Measurements from ENCODE around the gene FAM185A.
"Not testable (repeated sequence)": the region's sequence is repeated elsewhere in the genome, so short reads cannot be mapped to it uniquely, and the experiment has no call there.

The FAM185A gene

DNA sequence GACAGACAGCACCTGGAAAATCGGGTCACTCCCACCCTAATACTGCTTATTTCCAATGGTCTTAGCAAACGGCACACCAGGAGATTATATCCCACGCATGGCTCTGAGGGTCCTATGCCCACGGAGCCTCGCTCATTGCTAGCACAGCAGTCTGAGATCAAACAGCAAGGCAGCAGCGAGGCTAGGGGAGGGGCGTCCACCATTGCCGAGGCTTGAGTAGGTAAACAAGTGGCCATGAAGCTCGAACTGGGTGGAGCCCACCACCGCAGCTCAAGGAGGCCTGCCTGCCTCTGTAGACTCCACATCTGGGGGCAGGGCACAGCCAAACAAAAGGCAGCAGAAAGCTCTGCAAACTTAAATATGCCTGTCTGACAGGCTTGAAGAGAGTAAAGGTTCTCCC is 32.1 kb downstream of the FAM185A start:
- not testable (repeated sequence) for DNase-seq

GRCh38 chr7:102788770-102789169 is 40.0 kb downstream of the FAM185A start:
- not testable (repeated sequence) for DNase-seq

GRCh38 chr7:102790364-102791100 is 41.7 kb downstream of the FAM185A start:
- DNase-seq: not testable (repeated sequence)

DNA sequence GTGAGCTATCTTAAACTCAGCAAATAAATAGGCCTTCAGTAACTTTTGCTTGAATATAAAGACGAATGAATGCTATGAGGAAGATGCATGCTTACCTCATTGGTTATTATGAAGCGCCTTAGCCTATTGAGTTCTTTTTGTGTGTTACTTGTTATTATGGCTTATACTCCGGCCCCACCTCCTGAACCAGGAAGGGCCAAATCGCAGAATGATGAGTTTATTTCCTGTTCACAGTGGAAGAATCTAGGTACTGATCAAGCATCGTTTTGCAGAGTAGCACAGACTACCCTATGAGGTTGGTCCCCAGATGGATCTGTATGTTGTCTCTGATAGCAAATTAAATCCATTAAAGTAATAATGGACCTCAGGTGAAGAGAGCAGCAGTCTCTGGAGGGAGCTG is 42.6 kb downstream of the FAM185A start:
- DNase-seq: not testable (repeated sequence)

DNA sequence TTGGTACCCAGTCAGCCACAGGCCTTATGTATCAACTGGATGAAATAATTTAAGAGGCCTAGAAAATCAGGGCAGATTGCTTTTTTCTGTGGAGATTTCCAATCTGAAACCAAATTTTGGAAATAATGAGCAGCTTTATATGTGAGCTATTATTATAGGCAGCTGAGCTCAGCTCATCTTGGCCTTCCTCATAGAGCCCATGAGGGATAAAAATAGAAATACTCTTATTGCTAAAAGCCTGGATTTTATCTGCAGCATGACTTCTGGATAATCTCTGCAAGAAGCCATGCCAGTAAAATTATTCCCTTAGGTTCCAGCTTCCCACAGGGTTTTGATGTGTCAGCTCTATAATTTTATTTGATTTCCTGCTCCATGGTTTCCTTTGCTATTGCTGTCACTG is 43.0 kb downstream of the FAM185A start:
- DNase-seq: not testable (repeated sequence)

GRCh38 chr7:102794567-102794966 is 45.8 kb downstream of the FAM185A start:
- not testable (repeated sequence) for DNase-seq

DNA sequence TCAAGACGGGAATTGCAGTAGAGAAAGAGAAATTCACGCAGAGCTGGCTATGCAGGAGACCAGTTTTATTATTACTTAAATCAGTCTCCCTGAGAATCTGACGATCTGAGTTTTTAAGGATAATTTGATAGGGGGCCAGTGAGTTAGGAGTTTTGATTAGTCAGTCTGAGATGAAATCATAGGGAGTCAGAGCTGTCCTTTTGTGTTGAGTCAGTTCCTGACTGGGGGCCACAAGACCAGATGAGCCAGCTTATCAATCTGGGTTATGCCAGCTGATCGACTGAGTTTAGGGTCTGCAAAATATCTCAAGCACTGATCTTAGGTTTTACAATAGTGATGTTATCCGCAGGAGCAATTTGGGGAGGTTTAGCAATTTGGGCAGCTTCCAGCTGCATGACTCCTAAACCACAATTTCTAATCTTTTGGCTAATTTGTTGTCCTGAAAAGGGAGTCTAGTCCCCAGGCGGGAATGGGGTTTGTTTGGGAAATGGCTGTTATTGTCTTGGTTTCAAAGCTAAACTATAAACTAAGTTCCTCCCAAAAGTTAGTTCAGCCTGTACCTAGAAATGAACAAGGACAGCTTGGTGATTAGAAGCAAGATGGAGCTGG is 47.3 kb downstream of the FAM185A start:
- not testable (repeated sequence) for DNase-seq

DNA sequence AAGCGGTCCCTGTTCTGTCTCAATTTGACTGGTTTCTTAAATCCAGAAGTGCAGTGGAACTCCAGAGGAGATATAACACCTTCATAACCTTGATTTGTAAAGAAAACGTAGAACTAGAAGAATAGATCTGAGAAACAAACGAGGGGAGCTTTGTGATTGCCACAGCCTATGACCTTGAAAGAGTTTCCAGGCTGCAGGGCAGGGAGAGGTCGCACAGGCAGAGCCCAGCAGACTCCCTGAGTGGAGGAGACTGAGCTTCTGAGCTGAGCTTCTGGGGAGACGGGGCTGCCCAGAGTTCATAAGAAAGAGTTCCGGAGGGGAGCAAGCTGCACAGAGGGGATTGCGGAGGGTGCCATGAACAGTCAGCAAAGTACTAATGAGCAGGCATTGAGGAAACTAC is 57.8 kb downstream of the FAM185A start:
- DNase-seq: no peak

- no peak for DNase-seq
These were observed 62.1 kb downstream of the FAM185A start for GRCh38 chr7:102810916-102811315.

GRCh38 chr7:102811942-102812678 is 63.3 kb downstream of the FAM185A start:
- no peak for DNase-seq

DNA sequence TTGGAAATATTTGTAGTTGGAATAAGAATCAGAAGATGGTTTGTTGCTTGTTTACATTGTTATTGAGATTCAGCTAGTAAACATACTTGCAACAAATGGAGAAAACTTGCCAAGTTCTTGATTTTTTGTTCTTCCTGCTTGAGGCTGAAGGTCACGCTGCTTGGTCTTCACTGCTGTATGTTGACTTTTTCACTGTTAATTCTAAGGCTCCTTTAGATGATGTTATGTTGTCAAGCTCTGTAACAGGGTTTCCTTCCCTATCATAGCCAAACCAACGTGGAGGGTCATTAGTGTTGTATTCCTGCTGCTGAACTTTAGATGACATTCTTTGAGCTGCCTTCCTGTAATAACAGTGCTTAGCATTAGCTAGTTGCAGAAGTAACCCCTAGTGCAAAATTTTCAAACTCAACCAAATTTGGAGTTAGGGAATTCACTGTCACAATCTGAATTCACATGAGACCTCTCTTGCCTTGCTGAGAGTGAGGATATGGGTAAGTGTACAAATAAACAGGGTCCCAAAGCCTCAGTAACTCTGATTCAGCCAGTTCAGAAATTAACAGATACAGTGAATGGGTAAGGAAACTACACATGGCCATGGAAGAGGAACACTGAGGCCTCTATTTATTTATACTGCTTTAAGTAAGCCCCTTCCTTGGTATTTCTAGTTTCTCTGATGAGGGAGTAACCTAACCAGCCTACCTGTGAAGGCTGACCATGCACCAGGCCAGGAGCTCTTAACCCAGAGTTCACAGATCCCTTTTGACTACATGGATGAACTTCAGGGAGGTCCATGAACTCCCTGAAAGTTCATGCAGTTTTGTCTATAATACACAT is 64.6 kb downstream of the FAM185A start:
- no peak for DNase-seq

DNA sequence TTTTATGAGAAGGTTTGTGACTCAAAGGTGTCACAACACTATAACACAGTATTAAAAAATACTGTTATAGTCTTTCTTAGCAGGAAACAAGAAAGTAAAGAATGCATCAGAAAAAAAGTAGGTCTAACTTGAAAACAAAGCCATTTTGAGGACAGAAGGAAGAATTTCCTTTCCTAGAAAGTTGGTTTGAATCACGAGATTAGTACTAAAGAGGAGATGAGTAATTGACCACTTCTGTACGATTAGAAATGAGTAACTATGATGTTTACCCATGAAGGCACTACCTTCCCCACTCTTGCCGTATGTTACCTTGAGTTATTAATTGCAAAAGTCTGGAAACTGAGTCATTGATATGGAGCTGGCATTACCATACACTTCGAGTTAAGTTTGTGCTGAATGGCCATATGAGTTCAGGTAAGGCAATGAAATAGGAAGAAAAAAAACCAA is 65.2 kb downstream of the FAM185A start:
- DNase-seq: no peak

DNA sequence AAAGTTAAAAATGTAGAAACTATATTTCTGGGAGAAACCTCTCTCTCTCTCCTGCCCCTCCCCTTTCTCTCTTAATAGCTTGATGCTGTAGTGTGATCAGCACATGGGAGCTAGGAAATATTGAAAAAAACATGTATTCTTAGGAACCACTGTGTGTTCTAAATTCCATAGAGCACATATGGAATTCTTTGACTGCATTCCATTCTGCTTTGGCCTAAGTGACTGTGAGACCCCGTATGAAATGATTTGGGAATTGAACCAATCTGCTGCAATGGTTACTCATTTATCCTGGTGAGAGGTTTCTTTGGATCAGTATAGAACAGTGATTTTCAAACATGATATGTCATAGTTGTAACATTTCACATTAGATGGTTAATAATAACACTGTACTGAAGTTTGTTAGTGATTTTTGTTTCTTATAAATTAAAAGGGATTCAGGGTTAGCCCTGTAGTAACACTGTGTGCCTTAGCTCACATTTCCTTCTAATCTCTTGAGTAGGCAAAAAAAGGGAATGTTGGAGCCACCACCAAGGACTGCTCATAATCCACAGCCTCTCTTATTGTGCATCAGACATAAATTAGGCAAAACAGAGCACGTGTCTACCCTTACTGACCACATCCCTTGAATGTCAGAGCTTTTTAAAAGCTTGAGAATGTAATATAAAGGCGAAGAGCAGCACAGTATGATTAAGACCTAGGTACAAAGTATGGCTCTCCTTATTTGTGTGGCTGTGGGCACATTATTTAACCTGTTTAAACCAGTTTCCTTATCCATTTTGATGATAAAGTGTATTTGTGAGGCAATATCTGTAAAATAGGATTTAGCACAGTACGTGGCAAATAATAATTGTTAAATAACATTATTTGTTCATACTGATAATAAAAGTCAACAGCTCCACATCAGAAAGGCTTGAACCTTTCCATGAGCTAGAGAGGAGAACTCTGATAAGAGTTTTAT is 69.1 kb downstream of the FAM185A start:
- DNase-seq: no peak

- DNase-seq: no peak
These were observed 70.4 kb downstream of the FAM185A start for GRCh38 chr7:102819151-102819550.

DNA sequence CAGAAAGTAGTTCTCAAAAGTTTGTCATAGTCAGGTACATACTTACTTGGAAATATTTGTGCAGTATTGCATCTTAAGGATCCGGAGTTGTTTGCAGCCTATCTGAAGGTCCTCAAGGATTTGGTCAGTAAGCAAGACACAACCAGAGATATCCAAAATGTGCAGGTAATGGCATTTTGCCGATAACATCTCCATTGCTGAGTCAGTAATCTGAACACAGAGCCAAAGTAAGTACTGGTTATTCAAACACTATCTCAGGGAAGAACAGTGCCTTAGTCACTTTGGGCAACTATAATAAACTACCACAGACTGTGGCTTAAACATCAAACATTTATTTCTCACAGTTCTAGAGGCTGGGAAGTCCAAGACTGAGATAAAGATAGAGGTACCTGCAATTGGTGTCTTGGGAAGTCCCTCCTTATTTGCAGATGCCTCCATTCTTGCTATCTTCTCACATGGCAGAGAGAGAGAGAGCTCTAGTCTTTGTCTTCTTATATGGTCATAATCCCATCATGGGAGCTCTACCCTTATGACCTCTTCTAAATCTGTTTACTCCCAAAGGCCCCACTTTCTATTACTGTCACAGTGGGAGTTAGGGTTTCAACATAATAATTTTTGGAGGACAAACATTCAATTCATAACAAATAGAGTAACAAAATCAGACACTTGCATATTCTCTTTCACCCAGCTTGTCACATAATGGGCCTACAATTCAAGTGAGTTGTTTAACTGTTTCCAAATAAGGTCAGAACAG is 73.4 kb downstream of the FAM185A start:
- DNase-seq: no peak

DNA sequence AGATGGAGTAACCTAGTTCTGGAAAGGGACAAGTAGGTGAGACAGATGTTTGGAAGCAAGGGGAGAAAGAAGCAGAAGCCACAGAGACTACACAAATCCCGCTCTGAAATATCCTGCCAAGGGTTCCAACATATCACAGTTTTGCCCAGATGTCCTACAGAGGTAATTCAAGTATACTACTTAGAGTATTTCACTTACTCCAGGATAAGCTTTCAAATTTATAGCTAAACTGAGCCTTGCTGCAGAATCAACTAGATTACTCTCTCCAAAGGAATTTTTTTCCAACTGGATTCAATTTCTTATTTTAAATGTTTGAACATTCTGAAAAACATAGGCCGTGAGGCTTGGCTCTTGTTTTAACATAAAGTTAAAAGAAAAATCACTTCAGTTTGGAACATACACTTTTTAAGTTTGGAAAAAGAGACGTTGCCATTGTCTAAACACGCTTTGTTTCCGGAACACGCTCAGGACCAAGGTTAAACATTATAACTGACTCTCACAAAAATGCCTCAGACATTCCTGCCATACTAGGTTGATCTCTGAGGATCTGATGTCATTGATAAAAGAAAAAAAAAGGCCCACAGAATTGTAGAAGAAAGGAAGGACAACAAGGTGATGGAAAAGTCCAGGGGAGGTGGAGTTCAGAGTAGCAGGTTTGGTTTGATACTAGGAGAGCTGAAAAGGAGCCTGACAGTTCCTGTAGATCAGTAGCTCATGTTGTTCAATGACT is 74.8 kb downstream of the FAM185A start:
- DNase-seq: no peak

- no peak for DNase-seq
These were observed 79.5 kb downstream of the FAM185A start for GRCh38 chr7:102828286-102828685.

DNA sequence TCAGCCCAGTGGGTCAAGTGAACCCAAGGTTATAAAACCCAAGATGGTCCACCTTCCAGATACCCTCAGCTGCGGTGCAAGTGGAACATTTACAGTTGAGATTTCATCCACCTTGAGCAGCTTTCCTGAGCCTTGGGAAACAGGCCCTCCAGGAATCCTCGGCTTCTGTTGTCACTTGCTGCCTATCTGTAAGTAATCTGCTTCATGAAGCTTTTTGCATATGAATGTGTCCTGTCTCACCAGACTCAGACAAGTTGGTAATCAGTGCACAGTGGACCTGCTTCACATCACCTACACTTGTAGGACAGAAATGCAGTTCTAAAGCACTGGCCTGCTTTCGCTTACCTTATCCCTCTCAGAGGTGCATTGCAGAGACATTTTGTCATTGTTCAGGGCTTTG is 80.3 kb downstream of the FAM185A start:
- DNase-seq: no peak

GRCh38 chr7:102830197-102830596 is 81.4 kb downstream of the FAM185A start:
- no peak for DNase-seq

- DNase-seq: no peak
These were observed 83.9 kb downstream of the FAM185A start for GRCh38 chr7:102832674-102833073.
